GM12865 (cell line): ENCODE results near the gene MMP26.

Experiments
- DNase-seq: peaks from one replicate; pipeline ENCODE4 v3.0.0; 2010; ENCODE audit warnings: low read depth
- H3K4me3 ChIP-seq: 2 replicates; pipeline ENCODE4 v1.5.1; 2011; ENCODE audit warnings: mild to moderate bottlenecking, low read depth, low read length, control low read depth
- CTCF ChIP-seq: IDR thresholded peaks from 2 replicates; pipeline ENCODE4 v1.5.1; 2011; ENCODE audit warnings: low read length, control low read depth, low read depth, inconsistent platforms; ENCODE audit not compliant: insufficient read depth; ENCODE audit errors: missing control alignments

MMP26 gene

GRCh38 chr11:4684631-4685285 lies 19.8 kb upstream of the MMP26 start:
- no peak for DNase-seq
- TF ChIP-seq CTCF, result no peak
- no peak overlapping the region for H3K4me3 ChIP-seq

DNA sequence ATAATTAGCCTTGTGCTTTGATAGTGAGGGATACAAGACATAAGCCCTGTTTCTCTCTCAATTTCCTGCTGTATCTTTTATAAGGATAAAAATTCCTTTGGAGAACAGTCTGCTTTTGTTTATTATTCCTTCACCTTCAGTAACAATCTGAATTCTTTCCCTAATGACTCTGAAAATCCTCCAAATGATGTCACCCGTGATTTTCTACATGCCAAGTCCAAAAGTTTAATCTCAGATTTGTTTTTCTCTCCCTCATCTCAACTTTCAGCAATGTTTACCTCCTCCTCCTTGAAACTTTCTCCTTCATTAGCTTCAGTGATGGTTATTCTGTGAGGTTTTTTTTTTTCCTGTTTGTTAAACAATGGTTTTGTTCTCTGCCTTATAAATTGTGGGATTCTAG lies 9.1 kb upstream of the MMP26 start:
- no peak for TF ChIP-seq CTCF
- DNase-seq, result no peak
- H3K4me3 ChIP-seq, result no peak overlapping the region

DNA sequence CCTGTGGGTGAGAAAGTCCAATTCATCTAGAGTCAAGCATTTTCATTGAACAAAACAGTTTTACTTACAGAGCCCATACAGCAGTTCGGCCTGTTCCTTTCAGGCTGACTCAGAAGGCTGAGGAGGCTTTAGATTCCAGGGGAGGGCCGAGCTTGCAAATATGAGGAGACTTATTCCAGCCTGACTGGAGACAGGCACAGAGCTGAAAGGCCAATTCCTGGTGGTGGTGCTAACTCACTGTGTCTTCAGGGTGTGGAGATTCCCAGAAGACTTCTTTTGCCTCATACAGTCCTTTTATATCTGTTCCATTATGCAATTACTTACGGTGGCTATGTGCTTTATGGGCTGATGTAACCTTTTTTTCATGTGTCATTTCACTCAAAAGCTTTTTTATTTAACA lies 7.0 kb upstream of the MMP26 start, which contains the start of gene OR51E2:
TSS of gene OR51E2 (minus strand) at position 269 of the 400 bp plus-strand sequence. CDS start 15,142 bp downstream, outside the sequence.
- DNase-seq, result no peak
- TF ChIP-seq CTCF, result no peak
- H3K4me3 ChIP-seq, result no peak within 1 kb of the TSS

DNA sequence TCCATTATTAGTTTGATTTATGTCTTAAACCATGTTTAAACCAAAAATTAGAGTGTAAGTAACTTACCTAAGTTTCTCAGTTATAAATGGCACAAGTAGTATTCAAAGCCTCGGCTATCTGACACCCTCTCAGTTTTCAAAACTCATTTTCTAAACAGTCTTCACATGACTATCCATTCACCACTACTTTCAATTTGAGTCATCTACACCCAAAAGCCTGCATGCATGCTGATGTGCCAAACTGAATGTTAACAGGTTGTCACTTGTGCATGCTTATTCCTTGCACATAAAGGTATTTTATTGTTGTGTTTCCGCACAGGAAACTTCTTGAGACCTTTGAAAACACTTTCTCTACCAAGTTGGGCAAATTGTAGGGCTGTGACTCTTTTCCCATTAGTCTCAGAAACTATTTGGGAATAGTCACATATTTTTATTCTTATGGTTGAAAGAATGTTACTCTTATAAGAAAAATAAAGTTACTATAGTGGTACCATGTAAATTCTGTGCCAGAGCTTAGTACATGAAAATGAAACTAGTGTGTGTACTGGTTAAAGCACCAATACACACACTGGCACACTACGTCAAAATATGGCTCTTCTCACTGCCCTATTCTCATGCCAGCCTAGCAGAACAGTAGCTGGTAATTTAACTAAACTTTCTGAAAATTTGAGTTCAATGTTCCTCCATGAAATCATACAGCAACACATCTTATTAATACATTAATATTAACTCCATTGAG lies 4.7 kb upstream of the MMP26 start:
- DNase-seq, result peak; percentile 74
- H3K4me3 ChIP-seq, result no peak overlapping the region
- TF ChIP-seq CTCF, result no peak

- TF ChIP-seq CTCF, result no peak
- DNase-seq, result no peak
- H3K4me3 ChIP-seq, result no peak overlapping the region
These were observed 4.2 kb upstream of the MMP26 start for GRCh38 chr11:4700436-4700820.

DNA sequence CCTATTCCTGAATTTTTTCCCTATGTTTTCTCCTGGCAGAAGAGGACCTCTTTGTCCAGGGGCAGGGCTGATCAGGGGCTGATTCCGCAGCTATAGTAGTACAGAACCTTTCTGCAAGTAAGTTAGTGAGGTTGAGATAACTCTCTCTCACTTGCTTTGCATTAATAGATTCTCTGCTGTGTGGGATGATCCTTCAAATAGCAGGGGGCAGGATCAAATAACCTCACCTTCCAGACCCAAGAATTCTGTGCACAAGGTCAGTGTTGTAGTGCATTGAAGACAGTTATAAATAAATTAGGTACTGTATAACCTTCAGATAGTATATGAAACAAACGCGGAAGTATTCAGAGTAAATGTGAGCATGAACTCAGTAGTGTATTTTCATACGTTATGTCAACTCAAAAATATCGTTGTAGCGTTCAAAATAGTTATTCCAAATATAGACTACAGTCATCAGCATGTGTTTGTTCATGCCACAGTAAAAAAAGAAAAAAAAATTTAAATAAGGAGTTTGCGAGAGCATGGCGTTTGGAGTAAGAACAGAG lies 278 bp downstream of the MMP26 start:
- DNase-seq, result no peak
- H3K4me3 ChIP-seq, result no peak overlapping the region
- TF ChIP-seq CTCF, result no peak

DNA sequence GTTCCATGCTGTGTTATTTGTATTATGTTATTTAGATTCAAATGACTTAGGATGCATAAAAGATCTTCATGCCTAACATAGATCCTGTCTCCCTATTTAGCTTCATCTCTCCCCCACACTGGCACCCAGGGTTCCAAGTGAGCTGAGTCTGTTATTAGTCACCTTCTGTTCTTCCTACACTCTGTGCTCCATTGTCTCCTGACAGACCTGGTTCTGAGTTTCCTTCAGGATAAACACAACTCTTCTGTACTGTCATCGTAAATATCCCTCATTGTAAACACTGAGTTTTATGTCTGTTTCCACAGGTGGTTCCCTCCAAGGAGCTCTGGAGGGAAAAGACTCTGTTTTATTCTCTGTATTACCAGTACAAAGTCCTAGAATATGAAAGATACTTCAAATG lies 8.7 kb downstream of the MMP26 start:
- no peak for DNase-seq
- no peak overlapping the region for H3K4me3 ChIP-seq
- TF ChIP-seq CTCF, result no peak
